Activated CD8-positive, alpha-beta memory T cell treated with anti-CD3 and anti-CD28 coated beads for 48 hours (primary cell): ENCODE results near the gene TNP2.

ENCODE experiments used
- DNase-seq, 3 experiments: peaks; one replicate each; pipeline ENCODE4 v3.0.0-alpha.2; 2020; ENCODE audit warnings: low read depth in 2 of 3, low spot score in 2 of 3

TNP2 gene

GRCh38 chr16:11240636-11241473 lies 28.3 kb downstream of the TNP2 start:
- no peak for DNase-seq

- no peak for DNase-seq
These were observed 29.2 kb downstream of the TNP2 start for GRCh38 chr16:11239644-11240632.

GRCh38 chr16:11238272-11239202 lies 30.6 kb downstream of the TNP2 start:
- no peak for DNase-seq

- no peak for DNase-seq
These were observed 32.5 kb downstream of the TNP2 start for GRCh38 chr16:11236461-11237254.

GRCh38 chr16:11235703-11235991 lies 33.5 kb downstream of the TNP2 start:
- no peak for DNase-seq

- DNase-seq: no peak
These were observed 34.0 kb downstream of the TNP2 start for GRCh38 chr16:11234884-11235702.

- DNase-seq: peak in 2 of 3 experiments; percentile 33 to 56
These were observed 35.3 kb downstream of the TNP2 start for GRCh38 chr16:11233727-11234376.

- peak; percentile 85 to 89 (median 87) for DNase-seq
These were observed 36.0 kb downstream of the TNP2 start for GRCh38 chr16:11232852-11233726.

- no peak for DNase-seq
These were observed 36.7 kb downstream of the TNP2 start for GRCh38 chr16:11232302-11232851.

GRCh38 chr16:11231367-11231970 lies 37.7 kb downstream of the TNP2 start:
- no peak for DNase-seq

- DNase-seq: no peak
These were observed 39.2 kb downstream of the TNP2 start for GRCh38 chr16:11229906-11230305.

GRCh38 chr16:11229432-11229831 lies 39.7 kb downstream of the TNP2 start:
- DNase-seq: no peak

GRCh38 chr16:11225677-11226549 lies 43.2 kb downstream of the TNP2 start:
- no peak for DNase-seq

GRCh38 chr16:11224894-11225676 lies 44.0 kb downstream of the TNP2 start:
- peak; percentile 68 to 74 (median 69) for DNase-seq
